ENCODE data around the gene OTUD5.
"Not testable (repeated sequence)": the region's sequence is repeated elsewhere in the genome, so short reads cannot be mapped to it uniquely, and the experiment has no call there.

OTUD5 gene

GRCh38 chrX:48957477-48957826 lies at the start of gene OTUD5:
TSS of gene OTUD5 (minus strand) at chrX:48957607. CDS start at chrX:48957570, 37 bp downstream.
- DNase-seq (ENCODE audit: low spot score): peak; percentile 80

GRCh38 chrX:49003696-49004095 lies 46.3 kb upstream of the OTUD5 start:
- peak; percentile 35 for DNase-seq (ENCODE audit: low spot score)

- peak; percentile 86 for DNase-seq (ENCODE audit: low spot score)
Observed at GRCh38 chrX:49002091-49002935, 44.9 kb upstream of the OTUD5 start, which contains the start of gene GRIPAP1. TSS of gene GRIPAP1 (minus strand) at chrX:49002264. CDS start at chrX:49002229, 35 bp downstream.

GRCh38 chrX:49001521-49002090 lies 44.2 kb upstream of the OTUD5 start:
- DNase-seq (ENCODE audit: low spot score): no peak

- no peak for DNase-seq (ENCODE audit: low spot score)
Observed at GRCh38 chrX:49000636-49001035, 43.2 kb upstream of the OTUD5 start.

GRCh38 chrX:48999030-48999429 lies 41.6 kb upstream of the OTUD5 start:
- no peak for DNase-seq (ENCODE audit: low spot score)

- DNase-seq (ENCODE audit: low spot score): no peak
Observed at GRCh38 chrX:48998391-48998790, 41.0 kb upstream of the OTUD5 start.

GRCh38 chrX:48997865-48998264 lies 40.5 kb upstream of the OTUD5 start:
- no peak for DNase-seq (ENCODE audit: low spot score)

- no peak for DNase-seq (ENCODE audit: low spot score)
Observed at GRCh38 chrX:48997455-48997854, 40.0 kb upstream of the OTUD5 start.

GRCh38 chrX:48996969-48997368 lies 39.6 kb upstream of the OTUD5 start:
- DNase-seq (ENCODE audit: low spot score): no peak

GRCh38 chrX:48992341-48992740 lies 34.9 kb upstream of the OTUD5 start:
- no peak for DNase-seq (ENCODE audit: low spot score)

- DNase-seq (ENCODE audit: low spot score): no peak
Observed at GRCh38 chrX:48989483-48989882, 32.1 kb upstream of the OTUD5 start.

GRCh38 chrX:48983896-48984295 lies 26.5 kb upstream of the OTUD5 start:
- no peak for DNase-seq (ENCODE audit: low spot score)

GRCh38 chrX:48983081-48983480 lies 25.7 kb upstream of the OTUD5 start:
- DNase-seq (ENCODE audit: low spot score): no peak

GRCh38 chrX:48981178-48981577 lies 23.8 kb upstream of the OTUD5 start:
- no peak for DNase-seq (ENCODE audit: low spot score)

GRCh38 chrX:48980341-48980740 lies 22.9 kb upstream of the OTUD5 start:
- not testable (repeated sequence) for DNase-seq (ENCODE audit: low spot score)

- no peak for DNase-seq (ENCODE audit: low spot score)
Observed at GRCh38 chrX:48978226-48978625, 20.8 kb upstream of the OTUD5 start.

GRCh38 chrX:48976086-48976485 lies 18.7 kb upstream of the OTUD5 start:
- no peak for DNase-seq (ENCODE audit: low spot score)

GRCh38 chrX:48975541-48975940 lies 18.1 kb upstream of the OTUD5 start:
- no peak for DNase-seq (ENCODE audit: low spot score)

- no peak for DNase-seq (ENCODE audit: low spot score)
Observed at GRCh38 chrX:48975041-48975440, 17.6 kb upstream of the OTUD5 start.

GRCh38 chrX:48974574-48974973 lies 17.2 kb upstream of the OTUD5 start:
- no peak for DNase-seq (ENCODE audit: low spot score)

- no peak for DNase-seq (ENCODE audit: low spot score)
Observed at GRCh38 chrX:48974033-48974432, 16.6 kb upstream of the OTUD5 start.

All from HuH-7 (cell line).